Panc1 (cell line): ENCODE data around the gene HSPB8. TPM values are rescaled to one million over a fixed set of nuclear protein-coding genes. Genes with fewer than 3 reads are reported as not detected.

Experiments used
- ATAC-seq: fragments of 200-7000 bp; cut with Tn5 transposase; 2 replicates; pipeline ENCODE4 v1.9.1; 2020; ENCODE audit warnings: mild to moderate bottlenecking, moderate library complexity
- BruUV-seq: library from RNA; stranded (reverse); fragments of 400-500 nt; replicated peaks from 2 replicates; lab custom pipeline; 2021; lab: Mats Ljungman, UMichigan
- CTCF ChIA-PET: fragments of 300-600 bp; sonication (Branson Sonifier 250); formaldehyde crosslinking; loops from one replicate; lab custom pipeline; 2022; ENCODE audit warnings: antibody characterized with exemption; lab: Charles Lee
- POLR2A ChIA-PET: fragments of 300-600 bp; sonication (Branson Sonifier 250); formaldehyde crosslinking; loops from one replicate; lab custom pipeline; 2022; ENCODE audit warnings: antibody characterized with exemption; lab: Charles Lee
- DNase-seq: peaks from one replicate; pipeline ENCODE4 v3.0.0-alpha.2; 2010; ENCODE audit warnings: low read depth, low spot score
- H3K27ac ChIP-seq: 2 replicates; pipeline ENCODE4 v1.5.1; 2011; ENCODE audit warnings: mild to moderate bottlenecking, low read length, inconsistent platforms
- H3K27me3 ChIP-seq: fragments of 200-500 bp; sonication (Bioruptor generic); 2 replicates; pipeline ENCODE4 v1.6.0; 2014; ENCODE audit warnings: low read length, inconsistent platforms; ENCODE audit not compliant: control insufficient read depth, insufficient read depth
- H3K36me3 ChIP-seq: fragments of 200-500 bp; sonication (Bioruptor generic); 2 replicates; pipeline ENCODE4 v1.5.1; 2014; ENCODE audit warnings: inconsistent platforms, mild to moderate bottlenecking, low read length, moderate library complexity; ENCODE audit not compliant: control insufficient read depth, insufficient read depth
- H3K4me1 ChIP-seq: 2 replicates; pipeline ENCODE4 v1.5.1; 2011; ENCODE audit warnings: inconsistent platforms, mild to moderate bottlenecking, low read length, moderate library complexity; ENCODE audit not compliant: control insufficient read depth, insufficient read depth
- H3K4me3 ChIP-seq, 2 experiments: 2 replicates each; pipeline ENCODE4 v1.5.1; 2011 to 2012; ENCODE audit warnings: low read depth in 2 of 2, low read length in 2 of 2, mild to moderate bottlenecking in 2 of 2, inconsistent platforms in 1 of 2, moderate library complexity in 1 of 2
- H3K9me3 ChIP-seq: fragments of 200-500 bp; sonication (Bioruptor generic); 2 replicates; pipeline ENCODE4 v1.5.1; 2014; ENCODE audit warnings: low read depth, mild to moderate bottlenecking, inconsistent platforms, low read length, moderate library complexity; ENCODE audit not compliant: control insufficient read depth, insufficient read depth
- CTCF ChIP-seq: fragments of 450-650 bp; IDR thresholded peaks from 2 replicates; pipeline ENCODE4 v1.5.1; 2017; ENCODE audit warnings: mild to moderate bottlenecking
- POLR2AphosphoS5 ChIP-seq: IDR thresholded peaks from 2 replicates; pipeline ENCODE4 v1.6.1; 2012; ENCODE audit warnings: mild to moderate bottlenecking, low read depth, low read length, moderate library complexity
- SIN3A ChIP-seq: IDR thresholded peaks from 2 replicates; pipeline ENCODE4 v1.6.1; 2012; ENCODE audit warnings: low read depth, mild to moderate bottlenecking, low read length, moderate library complexity, borderline replicate concordance; ENCODE audit not compliant: insufficient read depth
- TCF7L2 ChIP-seq: IDR thresholded peaks from 2 replicates; pipeline ENCODE4 v1.6.1; 2011; ENCODE audit warnings: mild to moderate bottlenecking, low read depth, low read length, inconsistent platforms
- in situ Hi-C: cut with HindIII; loops from 2 replicates; pipeline ENCODE4 v1.10.0; 2016; ENCODE audit warnings: low sequenced_read_pairs, low pct_unique_long_range_greater_than_20kb
- intact Hi-C: fragments of 100-400 bp; cut with micrococcal nuclease; formaldehyde crosslinking; loops from one replicate; pipeline ENCODE4 v1.10.0; 2022; ENCODE audit not compliant: unreplicated experiment
- total RNA-seq: library from RNA; stranded (reverse); gene quantifications from one replicate; pipeline ENCODE4 v1.2.1, GENCODE V29; 2021; ENCODE audit not compliant: unreplicated experiment
- TF ChIP-seq, protein P1 (sequence below), 2 experiments: IDR thresholded peaks; 2 replicates each; pipeline ENCODE4 v1.6.1; 2011 to 2012; ENCODE audit warnings: low read depth in 2 of 2, control low read depth in 1 of 2, low read length in 1 of 2, mild to moderate bottlenecking in 1 of 2, moderate library complexity in 1 of 2; ENCODE audit not compliant: insufficient read depth in 1 of 2

Gene HSPB8
- total RNA-seq, 1 experiment from 2014 or later: 2.0 TPM

GRCh38 chr12:119181202-119181601 is 2.5 kb downstream of the HSPB8 start:
- TF ChIP-seq, protein P1, sequence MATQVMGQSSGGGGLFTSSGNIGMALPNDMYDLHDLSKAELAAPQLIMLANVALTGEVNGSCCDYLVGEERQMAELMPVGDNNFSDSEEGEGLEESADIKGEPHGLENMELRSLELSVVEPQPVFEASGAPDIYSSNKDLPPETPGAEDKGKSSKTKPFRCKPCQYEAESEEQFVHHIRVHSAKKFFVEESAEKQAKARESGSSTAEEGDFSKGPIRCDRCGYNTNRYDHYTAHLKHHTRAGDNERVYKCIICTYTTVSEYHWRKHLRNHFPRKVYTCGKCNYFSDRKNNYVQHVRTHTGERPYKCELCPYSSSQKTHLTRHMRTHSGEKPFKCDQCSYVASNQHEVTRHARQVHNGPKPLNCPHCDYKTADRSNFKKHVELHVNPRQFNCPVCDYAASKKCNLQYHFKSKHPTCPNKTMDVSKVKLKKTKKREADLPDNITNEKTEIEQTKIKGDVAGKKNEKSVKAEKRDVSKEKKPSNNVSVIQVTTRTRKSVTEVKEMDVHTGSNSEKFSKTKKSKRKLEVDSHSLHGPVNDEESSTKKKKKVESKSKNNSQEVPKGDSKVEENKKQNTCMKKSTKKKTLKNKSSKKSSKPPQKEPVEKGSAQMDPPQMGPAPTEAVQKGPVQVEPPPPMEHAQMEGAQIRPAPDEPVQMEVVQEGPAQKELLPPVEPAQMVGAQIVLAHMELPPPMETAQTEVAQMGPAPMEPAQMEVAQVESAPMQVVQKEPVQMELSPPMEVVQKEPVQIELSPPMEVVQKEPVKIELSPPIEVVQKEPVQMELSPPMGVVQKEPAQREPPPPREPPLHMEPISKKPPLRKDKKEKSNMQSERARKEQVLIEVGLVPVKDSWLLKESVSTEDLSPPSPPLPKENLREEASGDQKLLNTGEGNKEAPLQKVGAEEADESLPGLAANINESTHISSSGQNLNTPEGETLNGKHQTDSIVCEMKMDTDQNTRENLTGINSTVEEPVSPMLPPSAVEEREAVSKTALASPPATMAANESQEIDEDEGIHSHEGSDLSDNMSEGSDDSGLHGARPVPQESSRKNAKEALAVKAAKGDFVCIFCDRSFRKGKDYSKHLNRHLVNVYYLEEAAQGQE (IDR thresholded peaks at IDR 0.05; ENCODE audit: insufficient read depth in 1 of 2, low read depth in 2 of 2, low read length in 1 of 2): no peak
- ChIA-PET CTCF (no interaction called here), POLR2A (no interaction called here)
- intact Hi-C loops: no loop called here
- ATAC-seq: no peak
- Histone ChIP-seq H3K9me3 (no peaks in the 10 kb centered on the region), H3K36me3 (no peaks in the 10 kb centered on the region), H3K4me3 (no peak overlapping the region; a peak in 1 of 4 replicates), H3K27me3 (no peaks in the 10 kb centered on the region; the same call in 1 of the 2 replicates), H3K4me1 (peaks cover 16% of the 10 kb centered on the region), H3K27ac (no peak overlapping the region)
- in situ Hi-C loops: no loop called here
- no TSS peak for BruUV-seq
- no peak for DNase-seq

- peaks cover 10% of the 10 kb centered on the region; the same call in 1 of the 2 replicates for H3K4me1 ChIP-seq
- no peak for TF ChIP-seq CTCF
- TF ChIP-seq, protein P1 (IDR thresholded peaks at IDR 0.05; ENCODE audit: insufficient read depth in 1 of 2, low read depth in 2 of 2, low read length in 1 of 2): no peak
- no peak for TF ChIP-seq SIN3A
- TF ChIP-seq POLR2AphosphoS5: no peak
- TF ChIP-seq TCF7L2: no peak
- BruUV-seq: no TSS peak
- no peaks in the 10 kb centered on the region for H3K9me3 ChIP-seq
- H3K36me3 ChIP-seq: no peaks in the 10 kb centered on the region
- ATAC-seq (no peak), DNase-seq (no peak)
- no peak overlapping the region for H3K4me3 ChIP-seq
- intact Hi-C loops: no loop called here
- in situ Hi-C loops: no loop called here
- no peak overlapping the region for H3K27ac ChIP-seq
- no peaks in the 10 kb centered on the region; the same call in 1 of the 2 replicates for H3K27me3 ChIP-seq
- CTCF ChIA-PET: no interaction called here
- POLR2A ChIA-PET: no interaction called here
Measured at GRCh38 chr12:119181944-119182343, 3.2 kb downstream of the HSPB8 start.
